ENCODE data around the gene CCDC63. TPM values are rescaled to one million over a fixed set of nuclear protein-coding genes. Genes with fewer than 3 reads are reported as not detected.

CCDC63 gene
- total RNA-seq, 1 experiment from 2014 or later = 0.98 TPM

DNA sequence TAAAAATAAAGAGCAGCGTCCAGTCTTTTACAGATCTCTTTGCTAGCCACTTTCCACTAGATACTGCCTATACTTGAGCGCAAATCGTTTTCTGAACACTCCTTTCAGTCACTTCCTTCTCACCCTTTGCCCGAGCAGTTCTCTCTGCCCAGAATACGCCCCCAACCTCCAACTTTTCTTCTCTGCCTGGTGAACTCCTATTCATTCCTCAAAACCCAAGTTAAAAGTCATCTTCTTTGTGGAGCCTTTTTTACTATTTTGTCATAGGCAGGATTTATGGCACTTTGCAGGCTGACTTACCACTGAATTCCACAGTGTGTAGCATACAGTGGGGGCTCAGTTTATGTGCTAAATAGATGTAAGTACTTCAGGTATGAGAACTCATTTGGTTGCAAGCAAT lies 4.0 kb downstream of the CCDC63 start:
- ATAC-seq (no peak), DNase-seq (ENCODE audit: low spot score) (no peak)
- Mint-ChIP-seq H3K36me3 (no peaks in the 10 kb centered on the region), H3K27ac (no peak overlapping the region), H3K9me3 (peaks cover 4% of the 10 kb centered on the region; the same call in 1 of the 2 replicates), H3K4me3 (no peak overlapping the region), H3K4me1 (peaks cover 24% of the 10 kb centered on the region), H3K27me3 (ENCODE audit: low read depth) (peaks cover 4% of the 10 kb centered on the region; the same call in 1 of the 2 replicates)
- ChIA-PET POLR2A (no interaction called here), CTCF (no interaction called here)
- TF ChIP-seq, protein P1, sequence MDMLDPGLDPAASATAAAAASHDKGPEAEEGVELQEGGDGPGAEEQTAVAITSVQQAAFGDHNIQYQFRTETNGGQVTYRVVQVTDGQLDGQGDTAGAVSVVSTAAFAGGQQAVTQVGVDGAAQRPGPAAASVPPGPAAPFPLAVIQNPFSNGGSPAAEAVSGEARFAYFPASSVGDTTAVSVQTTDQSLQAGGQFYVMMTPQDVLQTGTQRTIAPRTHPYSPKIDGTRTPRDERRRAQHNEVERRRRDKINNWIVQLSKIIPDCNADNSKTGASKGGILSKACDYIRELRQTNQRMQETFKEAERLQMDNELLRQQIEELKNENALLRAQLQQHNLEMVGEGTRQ (CRISPR knock-in tag; IDR thresholded peaks at IDR 0.05) = no peak
- no peak for TF ChIP-seq NFE2L1 (CRISPR knock-in tag; IDR thresholded peaks at IDR 0.05)
- TF ChIP-seq, protein P2, sequence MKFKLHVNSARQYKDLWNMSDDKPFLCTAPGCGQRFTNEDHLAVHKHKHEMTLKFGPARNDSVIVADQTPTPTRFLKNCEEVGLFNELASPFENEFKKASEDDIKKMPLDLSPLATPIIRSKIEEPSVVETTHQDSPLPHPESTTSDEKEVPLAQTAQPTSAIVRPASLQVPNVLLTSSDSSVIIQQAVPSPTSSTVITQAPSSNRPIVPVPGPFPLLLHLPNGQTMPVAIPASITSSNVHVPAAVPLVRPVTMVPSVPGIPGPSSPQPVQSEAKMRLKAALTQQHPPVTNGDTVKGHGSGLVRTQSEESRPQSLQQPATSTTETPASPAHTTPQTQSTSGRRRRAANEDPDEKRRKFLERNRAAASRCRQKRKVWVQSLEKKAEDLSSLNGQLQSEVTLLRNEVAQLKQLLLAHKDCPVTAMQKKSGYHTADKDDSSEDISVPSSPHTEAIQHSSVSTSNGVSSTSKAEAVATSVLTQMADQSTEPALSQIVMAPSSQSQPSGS (CRISPR knock-in tag; IDR thresholded peaks at IDR 0.05; ENCODE audit: borderline replicate concordance, low read depth) = no peak
- no peak for TF ChIP-seq CREM (CRISPR knock-in tag; IDR thresholded peaks at IDR 0.05)
- no peak for TF ChIP-seq TEAD4 (CRISPR knock-in tag; IDR thresholded peaks at IDR 0.05)
- TF ChIP-seq, protein P3, sequence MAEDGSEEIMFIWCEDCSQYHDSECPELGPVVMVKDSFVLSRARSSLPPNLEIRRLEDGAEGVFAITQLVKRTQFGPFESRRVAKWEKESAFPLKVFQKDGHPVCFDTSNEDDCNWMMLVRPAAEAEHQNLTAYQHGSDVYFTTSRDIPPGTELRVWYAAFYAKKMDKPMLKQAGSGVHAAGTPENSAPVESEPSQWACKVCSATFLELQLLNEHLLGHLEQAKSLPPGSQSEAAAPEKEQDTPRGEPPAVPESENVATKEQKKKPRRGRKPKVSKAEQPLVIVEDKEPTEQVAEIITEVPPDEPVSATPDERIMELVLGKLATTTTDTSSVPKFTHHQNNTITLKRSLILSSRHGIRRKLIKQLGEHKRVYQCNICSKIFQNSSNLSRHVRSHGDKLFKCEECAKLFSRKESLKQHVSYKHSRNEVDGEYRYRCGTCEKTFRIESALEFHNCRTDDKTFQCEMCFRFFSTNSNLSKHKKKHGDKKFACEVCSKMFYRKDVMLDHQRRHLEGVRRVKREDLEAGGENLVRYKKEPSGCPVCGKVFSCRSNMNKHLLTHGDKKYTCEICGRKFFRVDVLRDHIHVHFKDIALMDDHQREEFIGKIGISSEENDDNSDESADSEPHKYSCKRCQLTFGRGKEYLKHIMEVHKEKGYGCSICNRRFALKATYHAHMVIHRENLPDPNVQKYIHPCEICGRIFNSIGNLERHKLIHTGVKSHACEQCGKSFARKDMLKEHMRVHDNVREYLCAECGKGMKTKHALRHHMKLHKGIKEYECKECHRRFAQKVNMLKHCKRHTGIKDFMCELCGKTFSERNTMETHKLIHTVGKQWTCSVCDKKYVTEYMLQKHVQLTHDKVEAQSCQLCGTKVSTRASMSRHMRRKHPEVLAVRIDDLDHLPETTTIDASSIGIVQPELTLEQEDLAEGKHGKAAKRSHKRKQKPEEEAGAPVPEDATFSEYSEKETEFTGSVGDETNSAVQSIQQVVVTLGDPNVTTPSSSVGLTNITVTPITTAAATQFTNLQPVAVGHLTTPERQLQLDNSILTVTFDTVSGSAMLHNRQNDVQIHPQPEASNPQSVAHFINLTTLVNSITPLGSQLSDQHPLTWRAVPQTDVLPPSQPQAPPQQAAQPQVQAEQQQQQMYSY (CRISPR knock-in tag; IDR thresholded peaks at IDR 0.05) = no peak
- TF ChIP-seq SMAD3 (CRISPR knock-in tag; IDR thresholded peaks at IDR 0.05; ENCODE audit: borderline replicate concordance) = no peak
- TF ChIP-seq JUN (CRISPR knock-in tag; IDR thresholded peaks at IDR 0.05) = no peak
- no peak for TF ChIP-seq SMAD4 (CRISPR knock-in tag; IDR thresholded peaks at IDR 0.05)
- TF ChIP-seq, protein P4, sequence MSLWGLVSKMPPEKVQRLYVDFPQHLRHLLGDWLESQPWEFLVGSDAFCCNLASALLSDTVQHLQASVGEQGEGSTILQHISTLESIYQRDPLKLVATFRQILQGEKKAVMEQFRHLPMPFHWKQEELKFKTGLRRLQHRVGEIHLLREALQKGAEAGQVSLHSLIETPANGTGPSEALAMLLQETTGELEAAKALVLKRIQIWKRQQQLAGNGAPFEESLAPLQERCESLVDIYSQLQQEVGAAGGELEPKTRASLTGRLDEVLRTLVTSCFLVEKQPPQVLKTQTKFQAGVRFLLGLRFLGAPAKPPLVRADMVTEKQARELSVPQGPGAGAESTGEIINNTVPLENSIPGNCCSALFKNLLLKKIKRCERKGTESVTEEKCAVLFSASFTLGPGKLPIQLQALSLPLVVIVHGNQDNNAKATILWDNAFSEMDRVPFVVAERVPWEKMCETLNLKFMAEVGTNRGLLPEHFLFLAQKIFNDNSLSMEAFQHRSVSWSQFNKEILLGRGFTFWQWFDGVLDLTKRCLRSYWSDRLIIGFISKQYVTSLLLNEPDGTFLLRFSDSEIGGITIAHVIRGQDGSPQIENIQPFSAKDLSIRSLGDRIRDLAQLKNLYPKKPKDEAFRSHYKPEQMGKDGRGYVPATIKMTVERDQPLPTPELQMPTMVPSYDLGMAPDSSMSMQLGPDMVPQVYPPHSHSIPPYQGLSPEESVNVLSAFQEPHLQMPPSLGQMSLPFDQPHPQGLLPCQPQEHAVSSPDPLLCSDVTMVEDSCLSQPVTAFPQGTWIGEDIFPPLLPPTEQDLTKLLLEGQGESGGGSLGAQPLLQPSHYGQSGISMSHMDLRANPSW (CRISPR knock-in tag; conservative IDR thresholded peaks at IDR 0.05; ENCODE audit: low read depth) = no peak
- TF ChIP-seq TEAD1 (CRISPR knock-in tag; IDR thresholded peaks at IDR 0.05) = no peak
- TF ChIP-seq, protein P5, sequence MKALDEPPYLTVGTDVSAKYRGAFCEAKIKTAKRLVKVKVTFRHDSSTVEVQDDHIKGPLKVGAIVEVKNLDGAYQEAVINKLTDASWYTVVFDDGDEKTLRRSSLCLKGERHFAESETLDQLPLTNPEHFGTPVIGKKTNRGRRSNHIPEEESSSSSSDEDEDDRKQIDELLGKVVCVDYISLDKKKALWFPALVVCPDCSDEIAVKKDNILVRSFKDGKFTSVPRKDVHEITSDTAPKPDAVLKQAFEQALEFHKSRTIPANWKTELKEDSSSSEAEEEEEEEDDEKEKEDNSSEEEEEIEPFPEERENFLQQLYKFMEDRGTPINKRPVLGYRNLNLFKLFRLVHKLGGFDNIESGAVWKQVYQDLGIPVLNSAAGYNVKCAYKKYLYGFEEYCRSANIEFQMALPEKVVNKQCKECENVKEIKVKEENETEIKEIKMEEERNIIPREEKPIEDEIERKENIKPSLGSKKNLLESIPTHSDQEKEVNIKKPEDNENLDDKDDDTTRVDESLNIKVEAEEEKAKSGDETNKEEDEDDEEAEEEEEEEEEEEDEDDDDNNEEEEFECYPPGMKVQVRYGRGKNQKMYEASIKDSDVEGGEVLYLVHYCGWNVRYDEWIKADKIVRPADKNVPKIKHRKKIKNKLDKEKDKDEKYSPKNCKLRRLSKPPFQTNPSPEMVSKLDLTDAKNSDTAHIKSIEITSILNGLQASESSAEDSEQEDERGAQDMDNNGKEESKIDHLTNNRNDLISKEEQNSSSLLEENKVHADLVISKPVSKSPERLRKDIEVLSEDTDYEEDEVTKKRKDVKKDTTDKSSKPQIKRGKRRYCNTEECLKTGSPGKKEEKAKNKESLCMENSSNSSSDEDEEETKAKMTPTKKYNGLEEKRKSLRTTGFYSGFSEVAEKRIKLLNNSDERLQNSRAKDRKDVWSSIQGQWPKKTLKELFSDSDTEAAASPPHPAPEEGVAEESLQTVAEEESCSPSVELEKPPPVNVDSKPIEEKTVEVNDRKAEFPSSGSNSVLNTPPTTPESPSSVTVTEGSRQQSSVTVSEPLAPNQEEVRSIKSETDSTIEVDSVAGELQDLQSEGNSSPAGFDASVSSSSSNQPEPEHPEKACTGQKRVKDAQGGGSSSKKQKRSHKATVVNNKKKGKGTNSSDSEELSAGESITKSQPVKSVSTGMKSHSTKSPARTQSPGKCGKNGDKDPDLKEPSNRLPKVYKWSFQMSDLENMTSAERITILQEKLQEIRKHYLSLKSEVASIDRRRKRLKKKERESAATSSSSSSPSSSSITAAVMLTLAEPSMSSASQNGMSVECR (CRISPR knock-in tag; IDR thresholded peaks at IDR 0.05; ENCODE audit: borderline replicate concordance) = no peak
- no peak for TF ChIP-seq JAZF1 (CRISPR knock-in tag; IDR thresholded peaks at IDR 0.05)
- TF ChIP-seq CBFB (CRISPR knock-in tag; IDR thresholded peaks at IDR 0.05; ENCODE audit: low read depth) = no peak
- TF ChIP-seq, protein P6, sequence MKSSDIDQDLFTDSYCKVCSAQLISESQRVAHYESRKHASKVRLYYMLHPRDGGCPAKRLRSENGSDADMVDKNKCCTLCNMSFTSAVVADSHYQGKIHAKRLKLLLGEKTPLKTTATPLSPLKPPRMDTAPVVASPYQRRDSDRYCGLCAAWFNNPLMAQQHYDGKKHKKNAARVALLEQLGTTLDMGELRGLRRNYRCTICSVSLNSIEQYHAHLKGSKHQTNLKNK (CRISPR knock-in tag; IDR thresholded peaks at IDR 0.05) = no peak
